Activated CD8-positive, alpha-beta memory T cell treated with anti-CD3 and anti-CD28 coated beads, Interleukin-2, amount 50 U/mL, for 24 hours (primary cell): ENCODE results near the gene HCN1.

ENCODE experiments used
- DNase-seq: peaks from one replicate; pipeline ENCODE4 v3.0.0-alpha.2; 2020; ENCODE audit errors: extremely low read depth

The HCN1 gene

GRCh38 chr5:45288746-45289145 lies 407.4 kb downstream of the HCN1 start:
- DNase-seq = no peak

GRCh38 chr5:45284436-45284835 lies 411.7 kb downstream of the HCN1 start:
- DNase-seq = no peak

GRCh38 chr5:45281081-45281480 lies 415.1 kb downstream of the HCN1 start:
- no peak for DNase-seq

- no peak for DNase-seq
Measured at GRCh38 chr5:45279109-45279508, 417.1 kb downstream of the HCN1 start.

GRCh38 chr5:45277860-45278259 lies 418.3 kb downstream of the HCN1 start:
- no peak for DNase-seq

GRCh38 chr5:45274241-45274640 lies 421.9 kb downstream of the HCN1 start:
- no peak for DNase-seq

- no peak for DNase-seq
Measured at GRCh38 chr5:45271626-45272025, 424.6 kb downstream of the HCN1 start.

GRCh38 chr5:45264447-45264846 lies 431.7 kb downstream of the HCN1 start:
- no peak for DNase-seq

GRCh38 chr5:45262061-45262590 lies 434.1 kb downstream of the HCN1 start:
- DNase-seq = no peak

- no peak for DNase-seq
Measured at GRCh38 chr5:45261125-45261524, 435.1 kb downstream of the HCN1 start.

GRCh38 chr5:45260292-45260691 lies 435.9 kb downstream of the HCN1 start:
- no peak for DNase-seq

- DNase-seq = no peak
Measured at GRCh38 chr5:45252978-45253377, 443.2 kb downstream of the HCN1 start.

GRCh38 chr5:45252541-45252940 lies 443.6 kb downstream of the HCN1 start:
- DNase-seq = no peak

GRCh38 chr5:45225571-45226031 lies 470.6 kb downstream of the HCN1 start:
- DNase-seq = no peak

- DNase-seq = no peak
Measured at GRCh38 chr5:45205403-45205961, 490.7 kb downstream of the HCN1 start.
